Epithelial cell of esophagus (primary cell): ENCODE results near the gene NEU1.

Experiments used
- DNase-seq: peaks from one replicate; pipeline ENCODE4 v3.0.0; 2010; ENCODE audit warnings: low read depth
- H3K4me3 ChIP-seq: 2 replicates; pipeline ENCODE4 v1.5.1; 2011; ENCODE audit warnings: mild to moderate bottlenecking, low read length, control low read depth
- CTCF ChIP-seq: IDR thresholded peaks from 2 replicates; pipeline ENCODE4 v1.5.1; 2011; ENCODE audit warnings: low read depth, mild to moderate bottlenecking, low read length, control low read depth, inconsistent platforms; ENCODE audit not compliant: insufficient read depth; ENCODE audit errors: missing control alignments

NEU1 gene

DNA sequence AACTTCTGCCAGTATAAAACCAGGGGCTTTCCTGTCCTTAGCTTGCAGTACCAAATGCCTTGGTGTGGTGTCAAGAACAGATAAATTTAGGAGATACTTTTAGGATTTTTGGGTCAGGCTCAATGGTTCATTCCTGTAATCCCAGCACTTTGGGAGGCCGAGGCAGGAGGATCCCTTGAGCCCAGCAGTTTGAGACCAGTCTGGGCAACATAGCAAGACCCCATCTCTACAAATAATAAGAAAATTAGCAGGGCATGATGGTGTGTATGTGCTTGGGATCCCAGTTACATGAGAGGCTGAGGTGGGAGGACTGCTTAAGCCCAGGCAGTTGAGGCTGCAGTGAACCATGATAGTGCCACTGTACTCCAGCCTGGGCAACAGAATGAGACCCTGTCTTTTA is 42.4 kb upstream of the NEU1 start:
- H3K4me3 ChIP-seq, result no peak overlapping the region
- TF ChIP-seq CTCF, result no peak
- DNase-seq, result no peak

GRCh38 chr6:31903957-31904356 is 41.3 kb upstream of the NEU1 start:
- TF ChIP-seq CTCF, result no peak
- no peak overlapping the region for H3K4me3 ChIP-seq

GRCh38 chr6:31901953-31902643 is 39.5 kb upstream of the NEU1 start, which contains the start of gene ZBTB12:
ZBTB12 (minus strand) TSS chr6:31902086; CDS start chr6:31901305, 781 bp downstream.
- H3K4me3 ChIP-seq, result peak within 1 kb of the TSS; percentile 54
- peak; percentile 89 for DNase-seq
- TF ChIP-seq CTCF, result no peak

More at GRCh38 chr6:31903957-31904356, 41.3 kb upstream of the NEU1 start:
- no peak for DNase-seq

DNA sequence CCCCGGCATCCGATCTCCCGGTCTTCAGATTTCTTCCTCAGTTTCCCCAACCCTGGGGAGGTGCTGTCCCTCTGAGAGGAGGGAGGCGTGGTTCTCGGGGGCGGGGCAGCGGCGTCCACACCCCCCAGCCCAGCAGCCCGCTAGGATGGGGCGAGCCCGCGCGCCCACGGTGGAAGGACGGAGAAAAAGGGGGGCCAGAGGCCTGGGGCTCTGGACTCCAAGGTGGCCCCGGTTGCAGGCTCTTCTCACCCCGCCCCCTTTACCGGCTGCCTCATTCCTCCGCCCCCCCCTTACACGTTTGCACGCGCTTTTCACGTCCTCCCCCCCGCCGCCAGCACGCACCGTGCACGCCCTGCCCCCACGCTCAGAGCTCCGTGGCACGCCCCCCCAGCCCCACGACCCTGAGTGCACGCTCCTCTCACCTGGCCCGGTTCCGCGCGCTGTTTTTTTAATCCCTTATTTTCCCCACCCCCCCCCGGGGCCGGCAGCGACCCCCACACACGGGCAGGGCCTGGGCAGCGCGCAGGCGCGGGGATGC is 38.9 kb upstream of the NEU1 start:
- TF ChIP-seq CTCF, result no peak
- peak; percentile 38 for DNase-seq
- H3K4me3 ChIP-seq, result peak overlapping the region; percentile 54

DNA sequence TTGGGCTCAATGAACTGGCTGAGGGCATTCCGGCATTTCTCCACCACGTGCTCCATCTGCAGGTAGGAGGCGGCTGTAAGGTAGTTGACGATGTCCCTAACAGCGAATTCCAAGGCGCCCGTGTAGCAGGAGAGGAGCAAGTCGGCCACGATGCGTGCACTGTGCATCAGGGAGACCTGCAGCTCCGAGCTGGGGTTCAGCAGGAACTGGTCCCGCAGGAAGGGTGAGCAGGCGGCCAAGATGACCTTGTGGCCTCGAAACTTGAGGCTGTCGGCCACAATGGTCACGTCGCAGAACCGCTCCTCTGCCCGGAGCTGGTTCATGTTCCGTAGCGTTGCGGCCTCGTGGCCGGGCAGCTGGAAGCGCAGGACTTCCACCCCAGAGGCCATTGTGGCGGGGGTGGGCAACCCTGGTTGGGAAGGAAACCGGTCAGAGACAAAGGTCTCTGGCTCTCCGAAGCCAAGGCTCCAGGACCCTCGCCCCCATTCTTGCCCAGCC is 38.3 kb upstream of the NEU1 start:
- TF ChIP-seq CTCF, result no peak
- peak; percentile 29 for DNase-seq
- H3K4me3 ChIP-seq, result peak overlapping the region; percentile 54

GRCh38 chr6:31899882-31900722 is 37.5 kb upstream of the NEU1 start:
- H3K4me3 ChIP-seq, result no peak overlapping the region
- TF ChIP-seq CTCF, result no peak
- DNase-seq, result no peak
